ENCODE data around the gene ACBD4.

ACBD4 gene

DNA sequence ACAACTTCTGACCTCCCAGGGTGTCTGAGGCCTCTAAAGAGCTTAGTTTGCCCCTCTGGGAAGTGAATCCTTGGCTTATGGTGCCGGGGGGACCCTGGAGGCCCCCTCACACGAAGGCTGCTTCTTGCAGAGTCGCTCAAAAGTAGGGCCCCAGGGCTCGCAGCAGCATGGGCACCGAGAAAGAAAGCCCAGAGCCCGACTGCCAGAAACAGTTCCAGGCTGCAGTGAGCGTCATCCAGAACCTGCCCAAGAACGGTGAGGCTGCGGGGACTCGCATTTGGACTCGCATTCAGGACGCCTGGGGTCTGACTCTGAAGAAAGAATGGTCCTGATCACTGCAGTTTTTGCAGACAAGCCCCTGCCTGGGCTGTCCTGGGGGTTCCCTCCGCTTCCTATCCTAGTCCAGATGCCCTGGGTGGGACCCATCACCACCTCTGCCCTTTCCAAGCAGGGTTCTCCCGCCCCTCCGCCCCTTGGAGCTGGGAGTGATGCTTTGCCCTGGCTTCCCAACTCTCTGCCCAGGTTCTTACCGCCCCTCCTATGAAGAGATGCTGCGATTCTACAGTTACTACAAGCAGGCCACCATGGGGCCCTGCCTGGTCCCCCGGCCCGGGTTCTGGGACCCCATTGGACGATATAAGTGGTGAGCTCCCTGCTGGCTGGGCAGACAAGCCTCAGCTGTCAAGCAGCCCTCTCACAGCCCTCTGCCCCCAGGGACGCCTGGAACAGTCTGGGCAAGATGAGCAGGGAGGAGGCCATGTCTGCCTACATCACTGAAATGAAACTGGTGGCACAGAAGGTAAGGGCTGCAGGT lies 698 bp downstream of the ACBD4 start:
- TF ChIP-seq, protein P1, sequence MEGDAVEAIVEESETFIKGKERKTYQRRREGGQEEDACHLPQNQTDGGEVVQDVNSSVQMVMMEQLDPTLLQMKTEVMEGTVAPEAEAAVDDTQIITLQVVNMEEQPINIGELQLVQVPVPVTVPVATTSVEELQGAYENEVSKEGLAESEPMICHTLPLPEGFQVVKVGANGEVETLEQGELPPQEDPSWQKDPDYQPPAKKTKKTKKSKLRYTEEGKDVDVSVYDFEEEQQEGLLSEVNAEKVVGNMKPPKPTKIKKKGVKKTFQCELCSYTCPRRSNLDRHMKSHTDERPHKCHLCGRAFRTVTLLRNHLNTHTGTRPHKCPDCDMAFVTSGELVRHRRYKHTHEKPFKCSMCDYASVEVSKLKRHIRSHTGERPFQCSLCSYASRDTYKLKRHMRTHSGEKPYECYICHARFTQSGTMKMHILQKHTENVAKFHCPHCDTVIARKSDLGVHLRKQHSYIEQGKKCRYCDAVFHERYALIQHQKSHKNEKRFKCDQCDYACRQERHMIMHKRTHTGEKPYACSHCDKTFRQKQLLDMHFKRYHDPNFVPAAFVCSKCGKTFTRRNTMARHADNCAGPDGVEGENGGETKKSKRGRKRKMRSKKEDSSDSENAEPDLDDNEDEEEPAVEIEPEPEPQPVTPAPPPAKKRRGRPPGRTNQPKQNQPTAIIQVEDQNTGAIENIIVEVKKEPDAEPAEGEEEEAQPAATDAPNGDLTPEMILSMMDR (IDR thresholded peaks at IDR 0.05; ENCODE audit: control insufficient read depth, extremely low read depth, insufficient read depth): no peak
- H3K4me3 ChIP-seq (ENCODE audit: low read depth, low read length): peak overlapping the region; percentile 90
- DNase-seq (ENCODE audit: low read depth): no peak

DNA sequence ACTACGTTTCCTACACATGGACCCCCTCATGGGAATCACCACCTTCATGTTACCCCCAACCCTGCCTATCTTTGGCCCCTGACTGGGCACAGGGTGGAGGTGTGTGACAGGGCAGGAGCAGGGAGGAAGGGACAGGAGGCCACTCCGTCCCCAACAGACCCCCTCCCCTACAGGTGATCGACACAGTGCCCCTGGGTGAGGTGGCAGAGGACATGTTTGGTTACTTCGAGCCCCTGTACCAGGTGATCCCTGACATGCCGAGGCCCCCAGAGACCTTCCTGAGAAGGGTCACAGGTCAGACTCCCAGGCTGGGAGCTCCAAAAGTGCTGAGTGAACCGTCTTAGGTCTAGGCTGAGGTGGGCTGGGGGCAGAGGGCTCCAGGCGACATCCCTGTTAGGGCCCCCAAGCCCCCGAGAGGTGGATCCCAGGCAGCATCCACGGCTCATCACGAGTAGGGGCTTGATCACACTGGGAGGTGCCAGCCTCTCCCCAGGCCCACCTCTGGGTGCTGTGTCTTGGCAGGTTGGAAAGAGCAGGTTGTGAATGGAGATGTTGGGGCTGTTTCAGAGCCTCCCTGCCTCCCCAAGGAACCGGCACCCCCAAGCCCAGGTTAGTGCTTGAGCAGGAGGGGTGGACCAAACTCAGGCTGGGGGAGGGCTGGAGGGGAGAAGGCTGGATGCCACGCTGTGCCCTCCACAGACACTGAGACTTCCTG lies 1.5 kb downstream of the ACBD4 start:
- H3K4me3 ChIP-seq (ENCODE audit: low read depth, low read length): no peak overlapping the region
- TF ChIP-seq, protein P1 (IDR thresholded peaks at IDR 0.05; ENCODE audit: control insufficient read depth, extremely low read depth, insufficient read depth): no peak
- no peak for DNase-seq (ENCODE audit: low read depth)

DNA sequence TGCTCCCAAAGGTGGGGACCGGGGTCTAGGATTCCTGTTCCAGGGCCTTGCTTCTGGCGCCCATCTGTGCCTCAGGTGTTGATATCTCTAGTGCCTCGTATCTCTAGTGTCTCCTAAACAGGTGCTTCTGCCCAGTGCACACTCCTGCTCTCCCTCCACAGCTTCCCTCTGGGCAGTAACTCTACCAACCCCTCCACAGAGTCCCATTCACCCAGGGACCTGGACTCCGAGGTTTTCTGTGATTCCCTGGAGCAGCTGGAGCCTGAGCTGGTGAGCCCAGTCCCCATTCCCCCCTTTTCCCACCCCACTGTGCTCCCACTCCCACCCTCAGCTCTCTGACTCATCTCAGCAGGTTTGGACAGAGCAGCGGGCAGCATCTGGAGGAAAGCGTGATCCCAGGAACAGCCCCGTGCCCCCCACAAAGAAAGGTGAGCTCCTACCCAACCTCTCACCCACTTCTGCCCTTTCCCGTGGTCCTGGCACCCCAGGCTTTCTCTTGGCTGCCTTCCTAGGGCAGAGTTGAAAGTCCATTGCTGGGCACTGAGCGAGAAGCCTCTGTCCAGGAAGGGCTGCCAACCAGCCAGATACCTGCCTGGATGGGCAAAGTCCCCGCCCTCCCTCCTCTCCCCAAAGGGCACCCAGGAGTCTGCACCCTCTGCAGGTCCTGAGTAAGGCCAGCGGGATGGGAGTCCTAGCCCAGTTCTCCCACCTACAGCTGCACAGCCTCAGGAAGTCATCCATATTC lies 2.2 kb downstream of the ACBD4 start:
- no peak overlapping the region for H3K4me3 ChIP-seq (ENCODE audit: low read depth, low read length)
- DNase-seq (ENCODE audit: low read depth): no peak
- TF ChIP-seq, protein P1 (IDR thresholded peaks at IDR 0.05; ENCODE audit: control insufficient read depth, extremely low read depth, insufficient read depth): no peak

DNA sequence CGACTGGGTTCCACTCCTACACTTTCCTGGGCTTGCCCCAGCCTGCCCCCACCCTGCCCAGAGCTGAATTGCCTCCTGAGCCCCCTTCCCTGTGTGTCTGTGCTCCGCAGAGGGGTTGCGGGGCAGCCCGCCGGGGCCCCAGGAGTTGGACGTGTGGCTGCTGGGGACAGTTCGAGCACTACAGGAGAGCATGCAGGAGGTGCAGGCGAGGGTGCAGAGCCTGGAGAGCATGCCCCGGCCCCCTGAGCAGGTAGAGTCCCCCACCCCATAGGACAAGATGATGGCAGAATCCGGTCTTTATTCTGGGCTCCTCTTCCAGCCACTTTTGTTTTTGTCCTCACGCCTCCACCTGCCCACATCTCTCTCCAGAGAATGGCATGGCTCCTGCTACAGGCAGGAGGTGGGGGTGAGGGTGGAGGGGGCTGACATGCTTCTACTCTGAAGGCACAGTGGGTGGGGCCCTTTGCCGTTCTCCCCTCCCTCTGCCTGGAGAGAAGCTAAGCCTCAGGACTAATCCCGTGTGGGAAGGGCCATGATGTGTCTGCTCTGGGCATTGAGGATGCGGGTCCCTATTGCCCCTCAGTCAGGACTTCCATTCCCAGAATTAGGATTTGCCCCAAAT lies 3.5 kb downstream of the ACBD4 start:
- TF ChIP-seq, protein P1 (IDR thresholded peaks at IDR 0.05; ENCODE audit: control insufficient read depth, extremely low read depth, insufficient read depth): no peak
- H3K4me3 ChIP-seq (ENCODE audit: low read depth, low read length): no peak overlapping the region
- DNase-seq (ENCODE audit: low read depth): no peak

DNA sequence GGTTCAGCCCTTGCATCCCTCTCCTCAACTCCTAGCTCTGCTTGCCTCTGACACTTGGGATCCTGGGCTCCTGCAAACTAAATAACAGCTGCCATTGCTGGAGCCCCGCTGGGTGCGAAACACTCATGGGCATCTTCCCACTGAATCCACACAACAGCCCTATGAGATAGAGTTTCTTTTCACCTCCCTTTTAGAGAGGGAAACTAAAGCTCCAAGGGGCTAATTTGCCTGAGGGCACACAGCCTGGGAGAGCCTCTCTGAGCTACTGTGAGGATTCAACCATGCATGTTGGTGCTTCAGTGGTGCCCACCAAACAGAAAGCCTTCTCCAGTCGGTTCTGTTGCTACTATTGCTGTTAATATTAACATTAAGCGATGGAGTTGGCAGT lies 4.0 kb downstream of the ACBD4 start:
- TF ChIP-seq, protein P1 (IDR thresholded peaks at IDR 0.05; ENCODE audit: control insufficient read depth, extremely low read depth, insufficient read depth): no peak
- DNase-seq (ENCODE audit: low read depth): no peak
- no peak overlapping the region for H3K4me3 ChIP-seq (ENCODE audit: low read depth, low read length)

DNA sequence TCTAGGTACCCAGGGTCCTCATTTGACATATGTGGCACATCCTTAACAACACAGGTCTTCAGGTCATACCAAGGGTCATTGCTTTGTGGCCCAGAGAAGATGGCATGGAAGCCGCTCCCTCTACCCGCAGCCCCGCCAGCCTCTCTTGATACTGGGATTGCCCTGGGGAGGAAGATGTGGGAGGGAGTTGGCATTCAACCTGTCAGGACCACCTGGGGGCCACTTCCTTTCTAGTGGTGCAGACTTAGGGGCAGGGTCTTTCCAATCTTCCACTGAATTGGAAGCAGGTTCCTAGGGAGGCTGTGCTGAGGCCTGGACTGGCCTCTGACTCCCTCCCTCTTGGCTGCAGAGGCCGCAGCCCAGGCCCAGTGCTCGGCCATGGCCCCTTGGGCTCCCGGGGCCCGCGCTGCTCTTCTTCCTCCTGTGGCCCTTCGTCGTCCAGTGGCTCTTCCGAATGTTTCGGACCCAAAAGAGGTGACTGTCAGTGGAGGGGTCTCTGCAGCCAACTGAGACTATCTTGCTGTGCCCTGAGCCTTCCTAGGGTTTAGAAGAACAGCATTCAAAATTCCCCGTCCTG lies 7.7 kb downstream of the ACBD4 start:
- DNase-seq (ENCODE audit: low read depth): no peak
- H3K4me3 ChIP-seq (ENCODE audit: low read depth, low read length): no peak overlapping the region
- TF ChIP-seq, protein P1 (IDR thresholded peaks at IDR 0.05; ENCODE audit: control insufficient read depth, extremely low read depth, insufficient read depth): no peak
